ENCODE measurements around the gene OSBPL2.

OSBPL2 gene

GRCh38 chr20:62335532-62335931 lies 97.2 kb downstream of the OSBPL2 start:
- no peak for DNase-seq (ENCODE audit: low read depth in 2 of 3, low spot score in 1 of 3)

DNA sequence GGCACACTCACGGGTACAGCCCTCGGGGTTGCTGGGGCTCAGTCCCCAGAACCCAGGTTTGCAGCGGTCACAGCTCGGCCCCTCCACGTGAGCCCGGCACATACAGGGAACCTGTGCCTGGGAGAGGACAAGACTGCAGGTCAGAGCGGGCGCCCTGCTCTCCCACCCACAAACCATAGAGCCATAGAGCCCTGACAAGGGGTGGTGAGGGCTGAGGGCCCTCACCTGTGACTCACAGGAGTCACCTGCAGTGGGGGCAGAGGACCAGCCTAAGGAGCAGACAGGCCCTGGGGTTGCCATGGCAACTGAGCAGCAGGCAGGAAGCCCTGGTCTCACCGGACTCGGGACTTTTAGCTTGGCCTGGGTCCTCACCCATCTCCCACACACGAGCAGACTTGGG lies 98.0 kb downstream of the OSBPL2 start:
- DNase-seq (ENCODE audit: low read depth in 2 of 3, low spot score in 1 of 3), result no peak

GRCh38 chr20:62336775-62337557 lies 98.6 kb downstream of the OSBPL2 start:
- DNase-seq (ENCODE audit: low read depth in 2 of 3, low spot score in 1 of 3), result no peak

- no peak for DNase-seq (ENCODE audit: low read depth in 2 of 3, low spot score in 1 of 3)
Measured at GRCh38 chr20:62337558-62338293, 99.4 kb downstream of the OSBPL2 start.

GRCh38 chr20:62338294-62338620 lies 99.9 kb downstream of the OSBPL2 start:
- no peak for DNase-seq (ENCODE audit: low read depth in 2 of 3, low spot score in 1 of 3)

DNA sequence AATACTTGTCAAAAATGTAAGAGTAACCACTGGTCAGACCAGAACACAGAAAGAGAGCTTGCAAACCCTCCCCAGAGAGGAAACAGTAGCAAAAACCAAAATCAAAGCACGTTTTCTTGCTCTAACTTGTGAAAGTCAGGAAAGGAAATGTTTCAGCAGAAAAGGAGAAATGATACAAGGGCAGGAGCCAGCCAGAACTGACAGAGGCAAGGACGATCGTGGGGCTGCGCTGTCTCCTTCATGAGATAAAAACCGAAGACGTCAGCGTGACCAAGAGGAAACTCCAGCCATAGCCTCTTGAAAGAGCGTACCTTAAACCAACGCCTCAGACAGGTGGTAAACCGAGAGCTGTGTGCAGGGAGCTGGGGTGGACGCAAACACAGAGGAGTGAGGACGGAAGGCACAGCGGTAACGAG lies 101.3 kb downstream of the OSBPL2 start:
- no peak for DNase-seq (ENCODE audit: low read depth in 2 of 3, low spot score in 1 of 3)

DNA sequence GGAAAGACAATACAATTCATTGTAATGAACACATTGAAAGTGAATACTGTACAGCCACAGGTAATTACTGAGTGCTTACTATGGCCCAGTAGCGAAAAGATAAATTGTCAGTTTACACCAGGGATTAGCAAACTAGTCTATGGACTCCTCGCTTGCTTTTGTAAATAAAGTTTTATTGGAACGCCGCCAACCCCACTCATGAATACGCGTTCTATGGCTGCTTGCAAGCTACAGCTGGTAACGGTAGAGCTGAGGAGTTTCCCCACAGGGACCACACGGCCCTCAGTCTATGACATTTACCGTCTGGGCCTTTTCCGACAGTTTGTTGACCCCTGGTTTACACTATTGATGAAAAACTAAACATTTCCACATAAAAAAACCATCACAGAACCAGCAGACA lies 104.6 kb downstream of the OSBPL2 start:
- DNase-seq (ENCODE audit: low read depth in 2 of 3, low spot score in 1 of 3), result no peak

GRCh38 chr20:62344092-62344491 lies 105.8 kb downstream of the OSBPL2 start:
- DNase-seq (ENCODE audit: low read depth in 2 of 3, low spot score in 1 of 3), result no peak

DNA sequence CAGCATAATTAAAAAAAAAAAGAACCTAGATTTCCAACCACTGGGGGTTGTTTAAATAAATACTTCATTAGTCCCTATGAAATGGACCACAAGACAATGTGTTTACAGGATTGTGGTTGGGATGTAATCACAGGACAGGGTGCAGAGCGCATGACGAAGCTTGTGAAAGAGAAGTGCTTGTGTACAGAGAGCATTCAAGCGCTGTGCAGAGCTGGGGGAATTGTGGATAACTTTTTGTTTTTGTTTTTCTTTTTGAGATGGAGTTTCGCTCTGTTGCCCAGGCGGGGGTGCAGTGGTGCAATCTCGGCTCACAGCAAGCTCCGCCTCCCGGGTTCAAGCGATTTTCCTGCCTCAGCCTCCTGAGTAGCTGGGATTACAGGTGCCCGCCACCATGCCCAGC lies 106.5 kb downstream of the OSBPL2 start:
- DNase-seq (ENCODE audit: low read depth in 2 of 3, low spot score in 1 of 3), result no peak

All from stimulated activated CD4-positive, alpha-beta T cell treated with anti-CD3 and anti-CD28 coated beads, Interleukin-12 subunit alpha, Interleukin-12 subunit beta, amount 100 ng/mL, for 48 hours (primary cell).